Calu3 (cell line): ENCODE measurements around the gene FCN1. TPM values are rescaled to one million over a fixed set of nuclear protein-coding genes. Genes with fewer than 3 reads are reported as not detected.

Experiments
- BruUV-seq: library from RNA; stranded (reverse); fragments of 400-500 nt; replicated peaks from 2 replicates; lab custom pipeline; 2021; lab: Mats Ljungman, UMichigan
- CTCF ChIA-PET: fragments of 300-600 bp; sonication (Branson Sonifier 250); formaldehyde crosslinking; loops from one replicate; lab custom pipeline; 2022; ENCODE audit warnings: antibody characterized with exemption; lab: Charles Lee
- DNase-seq: peaks from one replicate; pipeline ENCODE4 v3.0.0; 2022
- H3K27ac Mint-ChIP-seq: one replicate; pipeline ENCODE4 v1.8.0; 2022; ENCODE audit warnings: mixed read lengths; ENCODE audit not compliant: unreplicated experiment
- H3K27me3 Mint-ChIP-seq: one replicate; pipeline ENCODE4 v1.8.0; 2022; ENCODE audit warnings: mixed read lengths; ENCODE audit not compliant: unreplicated experiment
- H3K36me3 Mint-ChIP-seq: one replicate; pipeline ENCODE4 v1.8.0; 2022; ENCODE audit warnings: mild to moderate bottlenecking, moderate library complexity, mixed read lengths; ENCODE audit not compliant: insufficient read depth, unreplicated experiment
- H3K4me1 Mint-ChIP-seq: one replicate; pipeline ENCODE4 v1.8.0; 2022; ENCODE audit warnings: mild to moderate bottlenecking, low read depth, mixed read lengths; ENCODE audit not compliant: unreplicated experiment
- H3K4me3 Mint-ChIP-seq: one replicate; pipeline ENCODE4 v1.8.0; 2022; ENCODE audit warnings: mild to moderate bottlenecking, low read depth, moderate library complexity, mixed read lengths; ENCODE audit not compliant: unreplicated experiment
- H3K9me3 Mint-ChIP-seq: one replicate; pipeline ENCODE4 v1.8.0; 2022; ENCODE audit warnings: low read depth, mixed read lengths; ENCODE audit not compliant: unreplicated experiment
- intact Hi-C: fragments of 100-400 bp; cut with micrococcal nuclease; formaldehyde crosslinking; loops from one replicate; pipeline ENCODE4 v1.10.0; 2022; ENCODE audit not compliant: unreplicated experiment
- total RNA-seq: library from RNA; stranded (reverse); gene quantifications from 2 replicates; pipeline ENCODE4 v1.2.3, GENCODE V29; 2022
- TF ChIP-seq, protein P1 (sequence below): fragments of 200-600 bp; IDR thresholded peaks from one replicate; pipeline ENCODE4 v1.8.0; 2022; ENCODE audit warnings: antibody characterized with exemption; ENCODE audit not compliant: unreplicated experiment

FCN1 gene
- total RNA-seq, 1 experiment from 2014 or later, result not detected

DNA sequence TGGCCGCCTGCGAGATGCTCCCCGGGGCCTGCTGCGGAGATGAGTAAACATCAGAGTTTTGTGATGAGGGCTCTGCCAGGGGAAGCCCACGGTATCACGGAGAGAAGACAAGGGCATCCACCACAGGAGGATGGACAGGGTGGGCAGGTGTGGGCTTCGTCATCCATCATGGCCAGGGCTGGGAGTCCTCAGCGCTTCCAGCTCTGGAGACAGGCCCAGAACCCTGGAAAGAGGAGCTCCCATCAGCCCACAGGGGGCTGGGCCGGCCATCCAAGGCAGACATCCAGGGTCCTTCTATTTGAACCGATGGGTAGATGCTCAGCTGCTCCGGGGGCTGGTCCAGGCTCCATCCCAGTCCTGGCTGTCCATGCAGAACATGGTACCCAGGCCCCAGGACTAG lies 22.1 kb upstream of the FCN1 start:
- H3K27me3 Mint-ChIP-seq, result peaks cover 9% of the 10 kb centered on the region
- no peaks in the 10 kb centered on the region for H3K4me1 Mint-ChIP-seq
- H3K4me3 Mint-ChIP-seq, result no peak overlapping the region
- H3K27ac Mint-ChIP-seq, result no peak overlapping the region
- no peak for DNase-seq
- CTCF ChIA-PET, result no interaction called here
- BruUV-seq, result no TSS peak
- intact Hi-C loops, result no loop called here
- H3K9me3 Mint-ChIP-seq, result no peaks in the 10 kb centered on the region
- no peaks in the 10 kb centered on the region for H3K36me3 Mint-ChIP-seq
- TF ChIP-seq, protein P1, sequence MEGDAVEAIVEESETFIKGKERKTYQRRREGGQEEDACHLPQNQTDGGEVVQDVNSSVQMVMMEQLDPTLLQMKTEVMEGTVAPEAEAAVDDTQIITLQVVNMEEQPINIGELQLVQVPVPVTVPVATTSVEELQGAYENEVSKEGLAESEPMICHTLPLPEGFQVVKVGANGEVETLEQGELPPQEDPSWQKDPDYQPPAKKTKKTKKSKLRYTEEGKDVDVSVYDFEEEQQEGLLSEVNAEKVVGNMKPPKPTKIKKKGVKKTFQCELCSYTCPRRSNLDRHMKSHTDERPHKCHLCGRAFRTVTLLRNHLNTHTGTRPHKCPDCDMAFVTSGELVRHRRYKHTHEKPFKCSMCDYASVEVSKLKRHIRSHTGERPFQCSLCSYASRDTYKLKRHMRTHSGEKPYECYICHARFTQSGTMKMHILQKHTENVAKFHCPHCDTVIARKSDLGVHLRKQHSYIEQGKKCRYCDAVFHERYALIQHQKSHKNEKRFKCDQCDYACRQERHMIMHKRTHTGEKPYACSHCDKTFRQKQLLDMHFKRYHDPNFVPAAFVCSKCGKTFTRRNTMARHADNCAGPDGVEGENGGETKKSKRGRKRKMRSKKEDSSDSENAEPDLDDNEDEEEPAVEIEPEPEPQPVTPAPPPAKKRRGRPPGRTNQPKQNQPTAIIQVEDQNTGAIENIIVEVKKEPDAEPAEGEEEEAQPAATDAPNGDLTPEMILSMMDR, result no peak

DNA sequence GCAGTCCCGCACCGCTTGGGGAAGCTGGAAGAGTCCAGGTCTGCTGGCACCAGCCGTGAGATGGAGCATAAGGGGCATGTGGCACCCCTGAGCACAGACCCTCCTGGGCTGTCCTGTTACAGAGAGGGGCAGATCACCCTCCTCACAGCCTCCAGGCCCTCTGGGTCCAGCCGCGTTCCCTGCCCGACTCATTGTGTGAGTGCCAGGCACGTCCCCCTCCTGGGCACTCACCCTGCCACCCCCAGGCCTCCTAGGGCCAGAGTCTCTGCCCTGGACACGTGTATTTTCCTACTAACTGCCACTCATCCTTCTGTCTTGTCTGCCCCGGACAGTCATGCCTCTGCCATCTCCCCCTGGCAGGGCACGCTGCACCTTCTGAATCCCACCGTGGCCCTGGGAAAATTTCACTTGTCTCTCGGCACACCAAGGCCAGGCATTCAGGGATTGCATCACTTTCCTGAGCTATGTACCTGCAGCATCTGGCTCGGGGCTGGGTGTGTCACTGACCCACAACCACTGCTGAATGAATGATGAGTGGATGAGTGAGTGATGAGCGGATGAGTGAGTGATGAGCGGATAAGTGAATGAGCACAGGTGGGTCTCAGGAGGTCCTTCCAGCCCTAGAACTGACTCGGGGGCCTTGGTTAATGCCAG lies 21.5 kb upstream of the FCN1 start:
- CTCF ChIA-PET, result interaction anchor here (0.6 kb wide), 1 partner anchor 18 kb away, joined by 3 read pairs; no protein-coding TSS in a partner anchor
- DNase-seq, result no peak
- BruUV-seq, result no TSS peak

DNA sequence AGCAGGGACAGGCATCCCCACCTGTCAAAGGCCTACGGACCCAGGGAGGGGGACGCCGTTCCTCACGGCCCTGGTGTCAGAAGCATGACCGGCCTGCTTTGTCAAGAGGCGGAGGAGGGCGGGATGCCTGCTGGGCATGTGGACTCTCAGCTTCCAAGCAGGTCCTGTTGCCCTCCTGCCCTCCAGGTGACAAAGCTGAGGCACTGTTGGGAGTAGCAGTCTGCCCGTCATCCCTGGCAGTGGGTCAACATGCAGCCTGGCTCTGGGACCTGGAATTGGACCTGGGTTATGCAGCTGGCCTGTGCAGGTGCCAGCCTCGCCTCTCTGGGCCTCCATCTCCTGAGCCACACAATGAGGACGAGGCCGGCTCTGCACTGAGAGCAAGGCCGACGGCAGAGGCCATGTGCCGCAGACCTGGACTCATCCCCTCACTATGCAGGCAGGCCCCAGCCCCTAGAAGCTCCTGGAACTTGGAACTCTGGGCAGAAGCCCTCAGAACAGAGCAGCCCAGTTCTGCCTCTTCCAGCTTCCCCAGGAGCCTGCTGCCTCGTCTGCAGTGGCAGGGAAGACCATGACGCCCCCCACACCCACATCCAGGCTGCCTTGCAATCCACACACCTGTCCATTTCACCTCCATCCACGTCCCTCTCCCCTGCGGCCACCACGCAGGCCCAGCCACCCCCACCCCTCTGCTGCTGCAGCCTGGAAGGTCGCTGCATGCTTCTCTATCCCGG lies 20.8 kb upstream of the FCN1 start:
- no TSS peak for BruUV-seq
- CTCF ChIA-PET, result interaction anchor here (0.6 kb wide), 1 partner anchor 19 kb away, joined by 3 read pairs; no protein-coding TSS in a partner anchor
- no peak for DNase-seq
- Mint-ChIP-seq H3K9me3 (no peaks in the 10 kb centered on the region), H3K27ac (no peak overlapping the region), H3K27me3 (peaks cover 9% of the 10 kb centered on the region), H3K4me1 (no peaks in the 10 kb centered on the region), H3K36me3 (no peaks in the 10 kb centered on the region), H3K4me3 (no peak overlapping the region)
- intact Hi-C loops, result no loop called here
- TF ChIP-seq, protein P1, result no peak

More for the DNA sequence above, 21.5 kb upstream of the FCN1 start:
- Mint-ChIP-seq H3K27me3 (peaks cover 9% of the 10 kb centered on the region), H3K27ac (no peak overlapping the region), H3K36me3 (no peaks in the 10 kb centered on the region), H3K4me3 (no peak overlapping the region), H3K9me3 (no peaks in the 10 kb centered on the region), H3K4me1 (no peaks in the 10 kb centered on the region)
- TF ChIP-seq, protein P1, result no peak
- intact Hi-C loops, result no loop called here

DNA sequence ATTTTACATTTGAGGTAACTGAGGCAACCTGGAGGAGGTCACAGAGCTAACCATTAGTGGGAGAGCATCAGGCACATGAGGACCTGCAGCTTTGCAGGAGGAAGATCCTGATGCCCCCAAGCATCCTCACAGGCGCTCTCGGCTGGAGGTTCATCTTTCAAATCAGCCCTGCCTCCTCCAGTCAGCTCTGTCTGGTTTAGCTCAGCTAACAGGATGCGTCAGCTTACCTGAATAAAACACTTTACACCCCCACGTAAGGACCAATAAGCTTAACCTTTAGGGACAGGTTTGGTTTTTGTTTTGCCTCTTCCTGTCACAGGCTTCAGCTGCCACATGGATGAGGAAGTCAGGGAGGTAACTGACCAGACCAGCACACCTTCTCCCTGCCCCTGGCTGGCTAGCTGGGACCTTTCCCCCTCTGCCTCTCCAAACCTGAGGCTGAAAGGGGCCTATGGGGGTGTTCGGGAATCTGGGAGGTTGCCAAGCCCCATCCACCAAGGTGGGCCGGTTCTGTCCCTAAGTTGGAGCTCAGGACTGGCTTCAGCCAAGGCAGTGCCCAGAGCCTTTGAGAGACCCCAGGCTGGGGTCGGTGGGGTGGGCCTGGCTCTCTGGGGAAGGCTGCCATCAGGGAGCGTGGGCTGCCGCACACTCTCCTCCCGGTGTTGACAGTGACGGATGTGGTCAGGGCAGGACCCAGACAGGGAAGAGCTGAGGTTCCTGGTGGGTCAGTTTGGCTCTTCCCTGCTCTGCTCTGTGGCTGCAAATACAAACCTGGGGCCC lies 20.0 kb upstream of the FCN1 start:
- no peaks in the 10 kb centered on the region for H3K4me1 Mint-ChIP-seq
- H3K27ac Mint-ChIP-seq, result no peak overlapping the region
- BruUV-seq, result no TSS peak
- H3K4me3 Mint-ChIP-seq, result no peak overlapping the region
- CTCF ChIA-PET, result no interaction called here
- H3K36me3 Mint-ChIP-seq, result no peaks in the 10 kb centered on the region
- peaks cover 9% of the 10 kb centered on the region for H3K27me3 Mint-ChIP-seq
- DNase-seq, result no peak
- intact Hi-C loops, result no loop called here
- TF ChIP-seq, protein P1, result no peak
- H3K9me3 Mint-ChIP-seq, result no peaks in the 10 kb centered on the region
